NCI-H187 treated with DMSO at 0.1 percent for 48 hours (cell line): ENCODE data around the gene FOXP2.
"Not testable (repeated sequence)": the region's sequence is repeated elsewhere in the genome, so short reads cannot be mapped to it uniquely, and the experiment has no call there.

Experiments used
- DNase-seq: peaks from one replicate; lab custom pipeline; 2025; lab: John Stamatoyannopoulos, UW

The FOXP2 gene

GRCh38 chr7:114504586-114504985 is 90.0 kb downstream of the FOXP2 start:
- no peak for DNase-seq

GRCh38 chr7:114507381-114507780 is 92.8 kb downstream of the FOXP2 start:
- no peak for DNase-seq

- no peak for DNase-seq
Observed at GRCh38 chr7:114508086-114508485, 93.5 kb downstream of the FOXP2 start.

GRCh38 chr7:114510824-114511223 is 96.2 kb downstream of the FOXP2 start:
- not testable (repeated sequence) for DNase-seq

GRCh38 chr7:114519240-114519639 is 104.6 kb downstream of the FOXP2 start:
- DNase-seq = no peak

GRCh38 chr7:114522081-114522480 is 107.5 kb downstream of the FOXP2 start:
- DNase-seq = no peak

- no peak for DNase-seq
Observed at GRCh38 chr7:114527589-114527988, 113.0 kb downstream of the FOXP2 start.

GRCh38 chr7:114530057-114530611 is 115.5 kb downstream of the FOXP2 start:
- peak; percentile 62 for DNase-seq

- no peak for DNase-seq
Observed at GRCh38 chr7:114531326-114531725, 116.7 kb downstream of the FOXP2 start.

GRCh38 chr7:114533131-114533530 is 118.5 kb downstream of the FOXP2 start:
- no peak for DNase-seq

GRCh38 chr7:114534953-114535352 is 120.3 kb downstream of the FOXP2 start:
- DNase-seq = no peak

GRCh38 chr7:114539575-114539974 is 125.0 kb downstream of the FOXP2 start:
- no peak for DNase-seq

- no peak for DNase-seq
Observed at GRCh38 chr7:114540291-114540690, 125.7 kb downstream of the FOXP2 start.

- not testable (repeated sequence) for DNase-seq
Observed at GRCh38 chr7:114547346-114547745, 132.7 kb downstream of the FOXP2 start.

GRCh38 chr7:114548081-114548980 is 133.7 kb downstream of the FOXP2 start:
- DNase-seq = no peak

GRCh38 chr7:114554781-114555537 is 140.3 kb downstream of the FOXP2 start:
- DNase-seq = no peak

GRCh38 chr7:114567416-114567815 is 152.8 kb downstream of the FOXP2 start:
- no peak for DNase-seq

- no peak for DNase-seq
Observed at GRCh38 chr7:114569220-114569619, 154.6 kb downstream of the FOXP2 start.

GRCh38 chr7:114574384-114574783 is 159.8 kb downstream of the FOXP2 start:
- DNase-seq = no peak

- DNase-seq = no peak
Observed at GRCh38 chr7:114575098-114575497, 160.5 kb downstream of the FOXP2 start.

GRCh38 chr7:114580963-114581362 is 166.3 kb downstream of the FOXP2 start:
- DNase-seq = not testable (repeated sequence)

- DNase-seq = no peak
Observed at GRCh38 chr7:114588506-114588905, 173.9 kb downstream of the FOXP2 start.

GRCh38 chr7:114589436-114589835 is 174.8 kb downstream of the FOXP2 start:
- no peak for DNase-seq
